NAMALWA (cell line): ENCODE results near the gene ANKRD44.
"Not testable (repeated sequence)": the region's sequence is repeated elsewhere in the genome, so short reads cannot be mapped to it uniquely, and the experiment has no call there.

Experiments
- DNase-seq: peaks from one replicate; pipeline ENCODE4 v3.0.0-alpha.2; 2015; ENCODE audit warnings: low spot score

ANKRD44 gene

DNA sequence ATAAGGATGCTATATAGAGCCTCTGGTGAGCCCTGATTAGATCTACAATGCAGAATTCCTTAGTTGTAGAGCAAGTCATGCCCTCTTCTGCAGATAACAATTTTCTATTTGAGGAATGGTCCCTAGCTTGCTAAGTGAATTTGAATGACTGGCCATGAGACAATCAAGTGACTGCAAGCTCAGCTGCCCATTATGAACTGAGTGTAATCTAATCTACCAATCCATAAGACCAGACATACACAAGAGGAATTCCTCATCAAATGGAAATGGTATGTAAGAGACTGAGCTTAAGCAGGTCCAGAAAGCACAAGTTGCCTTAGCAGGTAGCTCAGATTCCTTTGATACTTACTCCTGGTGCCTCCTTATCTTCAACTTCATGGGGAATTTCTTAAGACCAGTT, 4.8 kb upstream of the ANKRD44 start:
- DNase-seq = no peak

GRCh38 chr2:197312186-197312585, 1.6 kb upstream of the ANKRD44 start:
- no peak for DNase-seq

DNA sequence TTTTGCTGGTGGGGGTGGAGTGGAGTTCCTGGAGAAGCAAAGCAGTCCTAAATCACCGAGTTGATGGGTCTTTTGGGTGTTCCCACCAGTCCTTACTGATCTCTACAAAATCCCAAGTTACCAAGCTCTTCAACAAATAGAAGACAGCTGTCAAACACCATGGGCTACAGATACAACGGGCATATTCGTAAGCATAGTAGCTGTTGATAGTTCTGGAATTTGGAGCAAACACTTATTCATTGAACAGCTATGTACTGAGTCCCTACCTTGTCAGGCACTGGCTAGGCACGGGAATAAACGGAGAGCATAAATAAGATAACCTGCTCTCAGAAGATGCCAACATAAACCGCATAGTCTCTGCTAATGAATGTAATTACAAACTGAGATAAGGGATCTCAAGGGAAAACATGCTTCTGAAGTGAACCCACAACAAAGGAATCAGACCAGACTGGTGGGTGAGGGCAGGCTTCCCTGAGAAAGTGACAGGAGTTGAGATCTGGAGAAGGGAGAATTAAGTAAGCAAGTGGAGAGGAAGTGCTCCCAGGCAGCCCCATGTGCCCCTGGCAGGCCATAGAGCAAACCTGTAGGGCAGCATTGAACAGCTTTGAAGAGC, 947 bp upstream of the ANKRD44 start:
- DNase-seq = no peak

DNA sequence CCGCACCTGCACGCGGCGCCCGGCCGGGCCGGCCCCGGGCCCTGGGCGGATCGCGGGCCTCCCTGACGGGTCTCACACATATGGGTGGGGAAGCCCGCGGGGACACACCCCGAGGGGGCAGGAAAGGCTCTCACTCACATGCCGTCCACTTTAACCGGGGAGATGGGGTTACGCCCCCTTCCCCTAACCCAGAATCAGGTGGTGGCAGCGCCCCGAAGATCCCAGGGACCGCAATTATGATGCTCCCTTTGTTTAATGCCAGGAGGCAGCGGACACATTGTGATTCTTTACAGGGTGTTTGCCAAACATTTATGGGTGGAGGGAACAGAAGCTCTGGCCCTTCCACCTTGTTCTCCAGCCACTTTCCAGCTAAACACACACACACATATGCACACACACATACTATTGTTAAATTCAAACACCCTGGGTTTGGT, 424 bp upstream of the ANKRD44 start:
- no peak for DNase-seq

GRCh38 chr2:197309691-197310231, 819 bp downstream of the ANKRD44 start:
- DNase-seq = peak; percentile 70

- peak; percentile 67 for DNase-seq
Measured at GRCh38 chr2:197308996-197309690, 1.4 kb downstream of the ANKRD44 start.

DNA sequence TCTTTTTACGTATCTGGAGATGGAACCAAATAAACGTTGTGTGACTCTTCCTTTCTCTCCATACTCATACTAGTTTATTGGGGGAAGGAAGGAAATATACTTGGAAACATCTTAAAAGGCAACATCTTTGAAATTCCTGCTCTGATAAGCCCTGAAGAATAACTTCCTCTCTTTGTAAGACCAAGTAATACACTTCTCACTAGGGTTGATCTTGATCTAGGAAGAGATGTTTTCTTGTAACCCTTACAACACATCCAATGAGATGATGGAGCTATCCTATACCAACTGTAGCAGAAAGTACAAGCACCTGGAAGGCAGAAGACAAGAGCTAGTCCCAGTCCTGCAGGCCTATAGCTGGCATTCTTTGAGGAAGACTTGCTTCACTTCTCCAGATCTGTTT, 2.0 kb downstream of the ANKRD44 start:
- DNase-seq = peak; percentile 51

- DNase-seq = peak; percentile 44
Measured at GRCh38 chr2:197307933-197308521, 2.6 kb downstream of the ANKRD44 start.

- peak; percentile 67 for DNase-seq
Measured at GRCh38 chr2:197307236-197307932, 3.2 kb downstream of the ANKRD44 start.

- peak; percentile 63 for DNase-seq
Measured at GRCh38 chr2:197306696-197307040, 3.9 kb downstream of the ANKRD44 start.

- peak; percentile 50 for DNase-seq
Measured at GRCh38 chr2:197306024-197306695, 4.4 kb downstream of the ANKRD44 start.

DNA sequence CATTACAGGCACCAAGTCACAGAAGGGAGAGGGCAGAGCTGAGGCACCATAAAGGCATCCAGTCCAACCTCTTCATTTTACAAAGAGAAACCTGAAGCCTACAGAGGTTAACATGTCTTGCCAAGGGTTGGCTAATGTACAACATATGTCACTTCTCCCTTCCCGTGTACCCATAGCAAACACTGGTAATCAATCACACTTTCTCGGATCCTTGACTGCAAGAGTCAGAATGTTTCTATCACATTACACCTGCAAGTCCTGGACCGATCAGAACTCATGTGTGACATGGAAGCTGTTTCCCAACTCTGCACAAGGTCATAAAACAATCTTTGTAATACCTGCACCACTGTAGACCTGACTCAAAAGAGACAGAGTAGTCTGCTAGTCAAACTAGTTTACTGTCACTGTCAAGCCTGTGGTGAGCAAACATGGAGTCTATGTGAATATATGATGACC, 6.0 kb downstream of the ANKRD44 start:
- peak; percentile 46 for DNase-seq

DNA sequence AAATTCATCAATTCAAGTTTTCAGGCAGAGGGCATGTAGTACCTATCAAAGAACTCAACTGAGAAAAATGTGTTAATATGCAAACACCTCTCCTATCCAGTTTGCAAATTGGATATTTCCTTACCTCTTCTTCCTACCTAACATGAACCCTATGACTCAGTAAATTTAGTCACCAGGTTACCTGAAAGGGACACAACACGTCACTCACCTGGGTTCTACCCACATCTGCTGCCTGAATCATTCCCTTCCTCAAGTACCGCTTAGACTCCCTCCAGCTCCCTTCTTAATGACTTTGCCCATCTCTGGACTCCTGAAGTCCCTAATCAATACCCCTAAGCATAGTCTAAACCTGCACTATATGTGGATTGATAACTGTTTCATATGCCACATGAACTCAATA, 10.4 kb downstream of the ANKRD44 start:
- no peak for DNase-seq

GRCh38 chr2:197298609-197299008, 12.0 kb downstream of the ANKRD44 start:
- DNase-seq = no peak

- DNase-seq = peak; percentile 44
Measured at GRCh38 chr2:197297772-197298318, 12.7 kb downstream of the ANKRD44 start.

DNA sequence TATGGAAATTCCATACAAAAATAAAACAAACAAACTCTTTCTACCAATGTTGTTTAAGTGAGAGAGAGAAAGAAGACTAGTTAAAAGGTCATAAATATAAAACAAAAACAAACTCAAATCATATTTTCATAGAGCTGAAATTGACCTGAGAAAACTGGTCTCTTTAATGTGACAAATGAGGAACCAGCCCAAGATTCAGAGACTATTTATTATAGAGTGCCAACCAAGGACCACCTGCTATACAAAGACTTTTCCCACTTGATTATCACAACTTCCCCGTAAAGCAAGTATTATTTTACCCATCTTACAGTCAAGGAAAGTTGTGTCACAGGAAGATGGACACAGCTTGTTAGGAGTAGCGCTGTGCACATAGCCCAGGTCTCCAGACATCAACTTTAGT, 13.3 kb downstream of the ANKRD44 start:
- peak; percentile 64 for DNase-seq

DNA sequence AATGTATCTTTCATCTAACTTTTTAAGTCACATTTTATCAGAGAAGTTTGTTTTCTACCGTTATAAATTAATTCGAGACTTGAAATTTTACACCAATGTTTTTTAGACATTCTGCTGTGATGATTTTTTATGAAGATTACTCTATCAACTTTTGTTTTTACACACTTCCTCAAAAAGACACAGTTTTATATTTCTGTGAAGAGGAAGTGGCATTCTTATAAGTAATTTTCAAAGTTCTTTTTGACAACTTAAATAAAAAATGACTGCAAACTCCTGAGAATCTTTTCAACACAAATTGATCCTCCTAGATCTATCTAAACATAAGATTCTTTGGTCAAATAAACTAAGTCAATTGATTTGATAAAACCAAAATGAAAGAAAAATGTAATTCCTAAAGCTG, 13.7 kb downstream of the ANKRD44 start:
- peak; percentile 57 for DNase-seq

DNA sequence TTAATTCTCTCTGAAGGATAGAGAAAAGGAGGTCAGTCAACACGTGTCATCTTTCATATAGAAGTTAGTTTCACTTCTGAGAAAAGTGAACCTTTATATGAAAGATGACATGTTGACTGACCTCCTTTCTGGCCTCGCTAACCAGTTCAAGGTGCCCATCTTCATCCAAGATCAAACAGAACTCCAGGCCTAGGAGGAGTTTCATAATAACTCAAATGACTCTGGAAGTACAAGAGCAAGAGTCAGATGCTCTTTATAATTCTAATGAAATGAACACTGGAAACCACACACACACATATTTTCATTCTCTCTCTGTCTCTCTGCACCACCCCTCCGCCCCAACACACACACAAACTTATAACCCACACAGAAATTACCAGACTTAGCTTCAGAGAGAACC, 16.3 kb downstream of the ANKRD44 start:
- DNase-seq = peak; percentile 60

GRCh38 chr2:197293252-197294007, 17.1 kb downstream of the ANKRD44 start:
- DNase-seq = peak; percentile 83

GRCh38 chr2:197292619-197293018, 18.0 kb downstream of the ANKRD44 start:
- DNase-seq = peak; percentile 47

- DNase-seq = not testable (repeated sequence)
Measured at GRCh38 chr2:197287596-197287932, 23.0 kb downstream of the ANKRD44 start.
